K562 (cell line): ENCODE measurements around the gene SATB2.

Source experiments
- KAT7 ChIP-seq: sonication (generic); formaldehyde crosslinking; IDR thresholded peaks from 2 replicates; pipeline ENCODE4 v1.8.0; 2022; ENCODE audit warnings: missing genetic modification reagents, mild to moderate bottlenecking, borderline replicate concordance
- MAFK ChIP-seq: IDR thresholded peaks from 2 replicates; pipeline ENCODE4 v1.6.1; 2011; ENCODE audit warnings: low read length, improper control_type of control experiment
- RHOXF2B ChIP-seq: fragments of 250-450 bp; sonication (Bioruptor Pico); conservative IDR thresholded peaks from 2 replicates; pipeline ENCODE4 v1.5.1; 2021
- TCF7L2 ChIP-seq: fragments of 150-350 bp; IDR thresholded peaks from 2 replicates; pipeline ENCODE4 v1.6.1; 2016; ENCODE audit warnings: low read depth, mild to moderate bottlenecking, low read length, moderate library complexity
- ZNF282 ChIP-seq: sonication (generic); formaldehyde crosslinking; IDR thresholded peaks from 2 replicates; pipeline ENCODE4 v1.8.1; 2023; ENCODE audit warnings: missing genetic modification reagents

GRCh38 chr2:199430214-199430613 lies 27.5 kb downstream of the SATB2 start:
- no peak for TF ChIP-seq RHOXF2B (CRISPR knock-in tag)
- no peak for TF ChIP-seq TCF7L2
- TF ChIP-seq ZNF282 (CRISPR knock-in tag), result no peak
- no peak for TF ChIP-seq MAFK
- no peak for TF ChIP-seq KAT7 (CRISPR knock-in tag)
